Effector memory CD4-positive, alpha-beta T cell (primary cell): ENCODE results near the gene TSBP1.
"Not testable (repeated sequence)": the region's sequence is repeated elsewhere in the genome, so short reads cannot be mapped to it uniquely, and the experiment has no call there.

ENCODE experiments used
- DNase-seq, 3 donors: peaks; one replicate each; pipeline ENCODE4 v3.0.0-alpha.2; 2020
- H3K27ac ChIP-seq: 2 replicates; pipeline ENCODE4 v1.7.0; 2013; ENCODE audit warnings: mild to moderate bottlenecking, low read length, moderate library complexity; ENCODE audit not compliant: insufficient read depth, poor library complexity, severe bottlenecking
- H3K27me3 ChIP-seq: replicated peaks from 2 replicates; pipeline ENCODE4 v1.7.0; 2013; ENCODE audit warnings: mild to moderate bottlenecking, low read length; ENCODE audit not compliant: insufficient read depth, control insufficient read depth, poor library complexity, severe bottlenecking
- H3K36me3 ChIP-seq: 2 replicates; pipeline ENCODE4 v1.7.0; 2013; ENCODE audit warnings: mild to moderate bottlenecking, low read length, moderate library complexity; ENCODE audit not compliant: control insufficient read depth, insufficient read depth
- H3K4me1 ChIP-seq: 2 replicates; pipeline ENCODE4 v1.7.0; 2013; ENCODE audit warnings: low read length, mild to moderate bottlenecking; ENCODE audit not compliant: control insufficient read depth, insufficient read depth, poor library complexity, severe bottlenecking
- H3K4me3 ChIP-seq: 2 replicates; pipeline ENCODE4 v1.7.0; 2013; ENCODE audit warnings: low read length, low read depth, mild to moderate bottlenecking; ENCODE audit not compliant: insufficient read depth, poor library complexity, severe bottlenecking
- H3K9me3 ChIP-seq: 2 replicates; pipeline ENCODE4 v1.7.0; 2013; ENCODE audit warnings: mild to moderate bottlenecking, low read length, moderate library complexity; ENCODE audit not compliant: control insufficient read depth

The TSBP1 gene

GRCh38 chr6:32294566-32294965 is 77.1 kb downstream of the TSBP1 start:
- Histone ChIP-seq H3K36me3 (no peaks in the 10 kb centered on the region), H3K4me1 (no peaks in the 10 kb centered on the region), H3K9me3 (no peaks in the 10 kb centered on the region), H3K27ac (no peak overlapping the region), H3K4me3 (no peak overlapping the region), H3K27me3 (peaks cover 3% of the 10 kb centered on the region)
- DNase-seq, result no peak

- no peaks in the 10 kb centered on the region for H3K9me3 ChIP-seq
These were observed 78.0 kb downstream of the TSBP1 start for GRCh38 chr6:32293695-32294094.

GRCh38 chr6:32291543-32291942 is 80.2 kb downstream of the TSBP1 start:
- H3K27me3 ChIP-seq, result no peaks in the 10 kb centered on the region
- no peaks in the 10 kb centered on the region for H3K36me3 ChIP-seq
- no peak for DNase-seq
- no peak overlapping the region for H3K27ac ChIP-seq
- no peaks in the 10 kb centered on the region for H3K9me3 ChIP-seq
- no peaks in the 10 kb centered on the region for H3K4me1 ChIP-seq
- H3K4me3 ChIP-seq, result no peak overlapping the region

More at GRCh38 chr6:32293695-32294094, 78.0 kb downstream of the TSBP1 start:
- Histone ChIP-seq H3K36me3 (no peaks in the 10 kb centered on the region), H3K27me3 (peaks cover 3% of the 10 kb centered on the region), H3K4me1 (no peaks in the 10 kb centered on the region), H3K4me3 (no peak overlapping the region), H3K27ac (no peak overlapping the region)
- DNase-seq, result no peak

DNA sequence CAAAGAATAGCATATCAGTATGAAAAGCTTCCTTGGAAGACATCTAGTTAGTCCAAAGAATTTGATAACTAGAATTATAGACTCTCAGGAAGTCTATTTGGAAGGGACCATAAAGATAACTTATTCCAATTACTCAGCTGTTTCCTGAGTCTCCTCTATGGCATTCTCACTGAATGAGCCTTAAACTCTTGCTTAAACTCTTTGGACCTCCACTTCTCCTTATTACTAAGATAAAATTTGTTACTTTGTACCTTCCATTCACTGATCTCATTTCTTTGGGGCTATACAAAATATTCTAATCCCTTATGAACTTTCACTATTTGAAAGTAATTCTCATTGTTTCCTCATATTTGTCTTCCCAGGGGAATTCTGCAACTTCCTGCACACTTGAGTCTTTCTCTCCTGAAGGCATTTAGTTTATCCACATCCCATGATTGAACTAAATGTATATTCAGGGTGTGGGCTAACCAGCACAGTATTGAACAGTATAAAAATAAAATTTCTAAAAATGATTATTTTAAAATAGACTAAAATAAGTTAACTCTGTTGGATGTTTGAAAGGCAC is 80.7 kb downstream of the TSBP1 start:
- H3K4me1 ChIP-seq, result no peaks in the 10 kb centered on the region
- no peaks in the 10 kb centered on the region for H3K9me3 ChIP-seq
- H3K27me3 ChIP-seq, result no peaks in the 10 kb centered on the region
- no peak for DNase-seq
- no peak overlapping the region for H3K27ac ChIP-seq
- no peaks in the 10 kb centered on the region for H3K36me3 ChIP-seq
- H3K4me3 ChIP-seq, result no peak overlapping the region

- Histone ChIP-seq H3K4me3 (no peak overlapping the region), H3K27ac (no peak overlapping the region), H3K9me3 (no peaks in the 10 kb centered on the region), H3K27me3 (no peaks in the 10 kb centered on the region), H3K36me3 (no peaks in the 10 kb centered on the region), H3K4me1 (no peaks in the 10 kb centered on the region)
- no peak for DNase-seq
These were observed 83.3 kb downstream of the TSBP1 start for GRCh38 chr6:32288426-32288825.

DNA sequence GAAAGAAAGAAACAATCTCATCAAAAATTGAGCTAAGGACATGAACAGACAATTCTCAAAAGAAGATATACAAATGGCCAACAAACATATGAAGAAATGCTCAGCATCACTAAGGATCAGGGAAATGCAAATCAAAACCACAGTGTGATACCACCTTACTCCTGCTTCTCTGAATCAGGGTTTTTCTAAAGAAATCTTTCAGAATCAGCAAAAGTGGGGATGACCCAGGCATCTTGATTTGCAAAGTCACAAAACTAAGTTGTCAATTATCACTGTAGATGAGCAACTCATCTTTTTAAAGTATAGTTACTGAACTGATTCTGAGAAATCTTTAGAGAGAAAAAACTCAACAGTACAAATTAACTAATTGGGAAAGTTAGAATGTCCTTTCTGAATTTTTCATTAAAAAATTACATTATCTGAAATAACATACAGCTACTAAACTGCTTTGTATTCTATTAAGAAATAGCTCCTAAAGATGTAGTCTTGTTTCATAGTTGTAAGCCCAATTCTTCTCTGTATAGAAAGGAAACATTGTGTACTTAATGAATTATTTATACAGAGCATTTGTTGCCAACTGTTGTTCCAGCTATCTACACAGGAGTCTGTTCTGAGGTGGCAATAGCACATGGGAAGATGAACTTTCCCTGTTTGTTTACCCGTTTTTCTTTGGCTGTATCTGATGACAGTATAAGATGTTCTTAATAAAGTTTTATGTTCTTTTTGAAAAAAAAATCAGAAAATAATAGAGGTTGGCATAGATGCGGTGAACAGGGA is 97.7 kb downstream of the TSBP1 start:
- H3K36me3 ChIP-seq, H3K4me1 ChIP-seq, DNase-seq, H3K4me3 ChIP-seq, H3K27me3 ChIP-seq, H3K27ac ChIP-seq, H3K9me3 ChIP-seq: not testable (repeated sequence)

- DNase-seq, result no peak
- Histone ChIP-seq H3K36me3 (no peaks in the 10 kb centered on the region), H3K27me3 (no peaks in the 10 kb centered on the region), H3K4me1 (no peaks in the 10 kb centered on the region), H3K9me3 (no peaks in the 10 kb centered on the region), H3K27ac (no peak overlapping the region), H3K4me3 (no peak overlapping the region)
These were observed 100.3 kb downstream of the TSBP1 start for GRCh38 chr6:32271429-32271828.

DNA sequence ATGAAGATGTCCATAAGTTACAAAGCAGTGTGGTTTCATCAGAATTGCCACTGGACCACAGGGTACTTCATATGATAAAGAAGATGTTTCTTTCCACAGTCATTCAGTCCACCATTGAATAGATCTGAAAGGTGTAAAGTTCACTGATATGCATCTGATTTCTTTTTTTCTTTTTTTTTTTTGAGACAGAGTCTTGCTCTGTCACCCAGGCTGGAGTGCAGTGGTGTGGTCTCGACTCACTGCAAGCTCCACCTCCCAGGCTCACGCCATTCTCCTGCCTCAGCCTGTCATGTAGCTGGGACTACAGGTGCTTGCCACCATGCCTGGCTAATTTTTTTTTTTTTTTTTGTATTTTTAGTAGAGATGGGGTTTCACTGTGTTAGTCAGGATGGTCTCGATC is 103.2 kb downstream of the TSBP1 start:
- H3K4me3 ChIP-seq, H3K9me3 ChIP-seq, H3K27me3 ChIP-seq, DNase-seq, H3K4me1 ChIP-seq, H3K27ac ChIP-seq, H3K36me3 ChIP-seq: not testable (repeated sequence)

DNA sequence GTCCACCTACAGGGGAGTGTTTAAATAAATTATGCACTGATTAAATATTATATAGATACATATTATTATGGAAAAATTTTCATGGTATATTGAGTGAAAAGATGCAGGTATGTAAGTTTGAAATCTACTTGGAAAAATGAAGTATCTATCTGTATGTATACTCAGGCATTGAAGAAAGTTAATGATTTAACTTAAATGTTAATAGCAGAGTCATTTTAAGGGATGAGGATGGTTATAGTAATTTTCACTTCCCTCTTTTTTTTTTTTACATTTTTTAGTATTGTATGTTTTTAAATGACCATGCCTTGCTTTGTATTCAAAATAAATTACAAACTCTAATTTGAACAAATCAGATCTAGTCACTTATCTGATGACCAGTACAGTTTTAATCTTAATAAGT is 104.7 kb downstream of the TSBP1 start:
- Histone ChIP-seq H3K4me1 (no peaks in the 10 kb centered on the region), H3K27ac (no peak overlapping the region), H3K27me3 (no peaks in the 10 kb centered on the region), H3K4me3 (no peak overlapping the region), H3K36me3 (no peaks in the 10 kb centered on the region), H3K9me3 (no peaks in the 10 kb centered on the region)
- DNase-seq, result no peak

GRCh38 chr6:32257262-32257661 is 114.4 kb downstream of the TSBP1 start:
- not testable (repeated sequence) for DNase-seq, H3K27ac ChIP-seq, H3K4me3 ChIP-seq, H3K36me3 ChIP-seq, H3K27me3 ChIP-seq, H3K9me3 ChIP-seq, H3K4me1 ChIP-seq
